K562 (cell line): ENCODE measurements around the gene AHI1. TPM values are rescaled to one million over a fixed set of nuclear protein-coding genes. Genes with fewer than 3 reads are reported as not detected.

Experiments used
- ATAC-seq: fragments of 200-7000 bp; cut with Tn5 transposase; 3 replicates; pipeline ENCODE4 v1.9.1; 2020; ENCODE audit warnings: moderate library complexity
- BruUV-seq: library from RNA; stranded (reverse); fragments of 400-500 nt; replicated peaks from 2 replicates; lab custom pipeline; 2021; lab: Mats Ljungman, UMichigan
- CTCF ChIA-PET: fragments of 300-600 bp; formaldehyde crosslinking; extraction: SDS; loops from one replicate; lab custom pipeline; 2021; ENCODE audit warnings: low intra/inter-chr PET ratio; lab: Yijun Ruan, JAX
- POLR2A ChIA-PET: fragments of 300-600, 350-650 bp; sonication (Branson Sonifier 250); formaldehyde crosslinking; extraction: SDS; loops from one replicate; lab custom pipeline; 2021; ENCODE audit warnings: antibody characterized with exemption, inconsistent platforms; lab: Yijun Ruan, JAX
- DNase-seq, 4 experiments: peaks; one replicate each; pipeline versions ENCODE4 v3.0.0 to v3.0.0-alpha.2; 2011 to 2018; ENCODE audit warnings: low spot score in 3 of 4, mixed read lengths in 3 of 4; ENCODE audit errors: extremely low read depth in 1 of 4
- FAIRE-seq: peaks from 2 replicates; lab custom pipeline; 2011; peaks lifted over from hg19 to GRCh38; lab: Jason Lieb, UNC
- H2AFZ ChIP-seq: 2 replicates; pipeline ENCODE4 v1.6.0; 2011; ENCODE audit warnings: low read depth, low read length, control low read depth, inconsistent platforms
- H3K27ac ChIP-seq: fragments of 200-600 bp; 3 replicates; pipeline ENCODE4 v1.8.0; 2011; ENCODE audit warnings: low read depth, mild to moderate bottlenecking, control low read depth, inconsistent platforms, low read length, moderate library complexity, mixed read lengths; ENCODE audit errors: extremely low read depth
- H3K27me3 ChIP-seq, 2 experiments: fragments of 300-600 bp in 1 of 2; 2 replicates in 1 of 2; 3 replicates in 1 of 2; pipeline versions ENCODE4 v1.6.0 to v1.8.0; 2011; ENCODE audit warnings: inconsistent platforms in 2 of 2, low read length in 2 of 2, mild to moderate bottlenecking in 1 of 2, mixed read lengths in 1 of 2, moderate library complexity in 1 of 2; ENCODE audit not compliant: control insufficient read depth in 2 of 2, insufficient read depth in 2 of 2
- H3K36me3 ChIP-seq: fragments of 300-600 bp; 3 replicates; pipeline ENCODE4 v1.8.0; 2011; ENCODE audit warnings: mild to moderate bottlenecking, low read length, inconsistent platforms; ENCODE audit not compliant: control insufficient read depth, insufficient read depth
- H3K4me1 ChIP-seq, 2 experiments: fragments of 200-600 bp in 1 of 2; replicated peaks in 1 of 2; 2 replicates in 1 of 2; 3 replicates in 1 of 2; pipeline versions ENCODE4 v1.5.1 to v1.8.0; 2011; ENCODE audit warnings: inconsistent platforms in 2 of 2, low read length in 2 of 2, mild to moderate bottlenecking in 1 of 2, mixed read lengths in 1 of 2, moderate library complexity in 1 of 2; ENCODE audit not compliant: control insufficient read depth in 2 of 2, insufficient read depth in 2 of 2
- H3K4me2 ChIP-seq: 2 replicates; pipeline ENCODE4 v1.6.1; 2011; ENCODE audit warnings: low read length, control low read depth, inconsistent platforms, mixed read lengths; ENCODE audit not compliant: insufficient read depth
- H3K4me3 ChIP-seq: fragments of 200-600 bp; sonication (generic), shearing (Covaris generic); 2 replicates; pipeline ENCODE4 v1.5.1; 2016; ENCODE audit warnings: control low read depth, inconsistent platforms
- H3K79me2 ChIP-seq: fragments of 200-600 bp; 3 replicates; pipeline ENCODE4 v1.8.0; 2011; ENCODE audit warnings: low read length, inconsistent platforms; ENCODE audit not compliant: control insufficient read depth, insufficient read depth
- H3K9ac ChIP-seq, 2 experiments: 2 replicates each; pipeline versions ENCODE4 v1.6.0 to v1.6.1; 2011; ENCODE audit warnings: low read depth in 2 of 2, low read length in 2 of 2, control low read depth in 1 of 2, inconsistent platforms in 1 of 2, mild to moderate bottlenecking in 1 of 2, mixed read lengths in 1 of 2; ENCODE audit not compliant: insufficient read depth in 1 of 2
- H3K9me1 ChIP-seq: one replicate; pipeline ENCODE4 v1.6.0; 2011; ENCODE audit warnings: inconsistent platforms, mild to moderate bottlenecking, low read length, moderate library complexity; ENCODE audit not compliant: control insufficient read depth, insufficient read depth
- H3K9me3 ChIP-seq: replicated peaks from 2 replicates; pipeline ENCODE4 v1.5.1; 2011; ENCODE audit warnings: low read depth, low read length, inconsistent platforms; ENCODE audit not compliant: control insufficient read depth, insufficient read depth
- H4K20me1 ChIP-seq: replicated peaks from 2 replicates; pipeline ENCODE4 v1.6.1; 2011; ENCODE audit warnings: low read length, inconsistent platforms, mixed read lengths; ENCODE audit not compliant: control insufficient read depth, insufficient read depth
- ARHGAP35 ChIP-seq: fragments of 450-650 bp; IDR thresholded peaks from 2 replicates; pipeline ENCODE4 v1.6.1; 2018; ENCODE audit not compliant: partially characterized antibody
- BCL6 ChIP-seq: fragments of 250-450 bp; sonication (Bioruptor Pico); IDR thresholded peaks from 2 replicates; pipeline ENCODE4 v1.4.0; 2020
- CBX2 ChIP-seq: fragments of 200-600 bp; sonication (generic); IDR thresholded peaks from one replicate; pipeline ENCODE4 v1.6.1; 2012; ENCODE audit warnings: mild to moderate bottlenecking, low read length, inconsistent platforms; ENCODE audit not compliant: insufficient read depth, poor library complexity, severe bottlenecking
- CTBP1 ChIP-seq: fragments of 450-650 bp; IDR thresholded peaks from 2 replicates; pipeline ENCODE4 v1.6.1; 2016; ENCODE audit warnings: borderline replicate concordance
- DPF2 ChIP-seq: fragments of 450-650 bp; IDR thresholded peaks from 2 replicates; pipeline ENCODE4 v1.6.1; 2016
- ERF ChIP-seq: fragments of 450-650 bp; formaldehyde crosslinking; IDR thresholded peaks from 2 replicates; pipeline ENCODE4 v1.4.0; 2020; ENCODE audit warnings: mild to moderate bottlenecking, mixed read lengths
- FOXA3 ChIP-seq, 2 experiments: fragments of 450-650 bp in 1 of 2; sonication (generic) in 1 of 2; formaldehyde crosslinking; IDR thresholded peaks in 1 of 2; conservative IDR thresholded peaks in 1 of 2; 2 replicates each; pipeline versions ENCODE4 v1.4.0 to v1.8.0; 2020 to 2022; ENCODE audit warnings: mild to moderate bottlenecking in 2 of 2, missing genetic modification reagents in 1 of 2
- MNT ChIP-seq, 2 experiments: fragments of 450-650 bp; conservative IDR thresholded peaks; 2 replicates each; pipeline ENCODE4 v1.6.1; 2017; ENCODE audit warnings: mild to moderate bottlenecking in 2 of 2, moderate library complexity in 2 of 2
- PCBP1 ChIP-seq: fragments of 200-400 bp; formaldehyde crosslinking; IDR thresholded peaks from 2 replicates; pipeline ENCODE4 v1.6.1; 2018; ENCODE audit warnings: mild to moderate bottlenecking, low read depth, low read length; ENCODE audit not compliant: poor library complexity, severe bottlenecking
- PHTF2 ChIP-seq: fragments of 250-450 bp; sonication (Bioruptor Pico); IDR thresholded peaks from 2 replicates; pipeline ENCODE4 v1.5.0; 2021; ENCODE audit warnings: mild to moderate bottlenecking
- POLR2AphosphoS5 ChIP-seq: IDR thresholded peaks from 2 replicates; pipeline ENCODE4 v1.6.1; 2011; ENCODE audit warnings: mild to moderate bottlenecking, low read depth, low read length, moderate library complexity; ENCODE audit not compliant: control insufficient read depth, insufficient read depth
- PURB ChIP-seq: sonication (generic); formaldehyde crosslinking; IDR thresholded peaks from 2 replicates; pipeline ENCODE4 v1.9.0; 2021; ENCODE audit warnings: low read depth, mild to moderate bottlenecking, missing genetic modification reagents
- TEAD4 ChIP-seq, 2 experiments: sonication (generic) in 1 of 2; formaldehyde crosslinking in 1 of 2; IDR thresholded peaks; 2 replicates each; pipeline versions ENCODE4 v1.6.1 to v1.8.0; 2012 to 2022; ENCODE audit warnings: borderline replicate concordance in 1 of 2, inconsistent platforms in 1 of 2, low read length in 1 of 2, mild to moderate bottlenecking in 1 of 2, missing genetic modification reagents in 1 of 2
- U2AF1 ChIP-seq: fragments of 200-400 bp; formaldehyde crosslinking; optimal IDR thresholded peaks from 2 replicates; pipeline ENCODE3; 2017; ENCODE audit warnings: mild to moderate bottlenecking, low read depth, low read length, moderate library complexity
- ZBTB1 ChIP-seq: sonication (generic); formaldehyde crosslinking; IDR thresholded peaks from 2 replicates; pipeline ENCODE4 v1.8.1; 2023; ENCODE audit warnings: missing genetic modification reagents, low read depth, mild to moderate bottlenecking, borderline replicate concordance
- ZFP30 ChIP-seq: fragments of 250-450 bp; sonication (Bioruptor Pico); IDR thresholded peaks from 2 replicates; pipeline ENCODE4 v1.8.0; 2022; ENCODE audit warnings: moderate library complexity, mild to moderate bottlenecking, inconsistent platforms, borderline replicate concordance
- ZHX1 ChIP-seq: fragments of 150-350 bp; conservative IDR thresholded peaks from 2 replicates; pipeline ENCODE4 v1.6.1; 2014; ENCODE audit warnings: low read length
- ZNF77 ChIP-seq: fragments of 250-450 bp; sonication (Bioruptor Pico); IDR thresholded peaks from 2 replicates; pipeline ENCODE4 v1.5.0; 2020
- ZNF780A ChIP-seq: fragments of 250-450 bp; sonication (Bioruptor Pico); IDR thresholded peaks from 2 replicates; pipeline ENCODE4 v1.5.0; 2021; ENCODE audit warnings: mild to moderate bottlenecking
- WGBS: fragments of 100-300 bp; shearing (Covaris generic); methylation state at CpG from one replicate; pipeline ENCODE4 v1.1.6; 2016; ENCODE audit warnings: low coverage, mixed read lengths; ENCODE audit not compliant: insufficient coverage; ENCODE audit errors: missing lambda C conversion rate; 5-methylcytosine and 5-hydroxymethylcytosine counted together
- in situ Hi-C: fragments of 300-500 bp; cut with MboI; formaldehyde crosslinking; loops from 4 replicates; pipeline ENCODE4 v1.15.0; 2018; ENCODE audit warnings: inconsistent platforms, mixed read lengths
- intact Hi-C: fragments of 100-400 bp; cut with micrococcal nuclease; formaldehyde crosslinking; loops from 2 replicates; pipeline ENCODE4 v1.14.2; 2022
- polyA plus RNA-seq, 8 experiments: library from polyadenylated mRNA; depleted of rRNA in 4 of 8; stranded (reverse) in 5 of 8; unstranded in 3 of 8; fragments of >200 nt; fragmentation: Nextera tagmentation in 2 of 8; fragmentation: Illumina TruSeq in 1 of 8; extraction: Ambion mirVana in 2 of 8; extraction: Trizol in 1 of 8; gene quantifications; 2 replicates each; pipeline versions ENCODE4 v1.2.1 to v1.2.3, GENCODE V29; 2011 to 2014; ENCODE audit warnings: inconsistent platforms in 1 of 8, missing spikeins in 1 of 8
- total RNA-seq, 7 experiments: library from RNA; depleted of rRNA in 6 of 7; stranded (reverse); fragments of >200 nt in 6 of 7; fragmentation: Illumina TruSeq in 2 of 7; extraction: Trizol in 2 of 7; gene quantifications; 2 replicates each; pipeline versions ENCODE4 v1.2.1 to v1.2.3, GENCODE V29; 2011 to 2021; ENCODE audit warnings: low replicate concordance in 1 of 7

AHI1 gene
- total and polyA plus RNA-seq, 9 of the 15 experiments (the other 6 are each of a cell fraction or from before 2014, with no cell fraction given), result 24.7 to 54.9 (median 32.2) TPM

- no peak for FAIRE-seq
- TF ChIP-seq ERF (CRISPR knock-in tag), result no peak
- TF ChIP-seq PCBP1, result no peak
- TF ChIP-seq ZBTB1 (CRISPR knock-in tag), result no peak
- no peak for TF ChIP-seq BCL6 (CRISPR knock-in tag)
- no peak for TF ChIP-seq ARHGAP35
- no peak for TF ChIP-seq MNT (conservative IDR thresholded peaks at IDR 0.05)
- no peak for TF ChIP-seq ZHX1
- TF ChIP-seq U2AF1, result no peak
- no peak for TF ChIP-seq PURB (CRISPR knock-in tag)
- no peak for TF ChIP-seq CBX2
- no peak for TF ChIP-seq ZNF780A (CRISPR knock-in tag)
- no peak for TF ChIP-seq ZFP30 (CRISPR knock-in tag)
- TF ChIP-seq PHTF2, result no peak
- TF ChIP-seq POLR2AphosphoS5, result no peak
- TF ChIP-seq ZNF77, result no peak
- TF ChIP-seq TEAD4 (IDR thresholded peaks at IDR 0.05; ENCODE audit: low read length), result 0 out of 2 replicates have a peak, but pooled peaks have one; percentile 21
- no peak for TF ChIP-seq TEAD4 (CRISPR knock-in tag; IDR thresholded peaks at IDR 0.05; ENCODE audit: borderline replicate concordance)
- peak; percentile 41; the same call in 1 of the 2 replicates for TF ChIP-seq CTBP1
- TF ChIP-seq DPF2, result 0 out of 2 replicates have a peak, but pooled peaks have one; percentile 14
- TF ChIP-seq FOXA3 (CRISPR knock-in tag; conservative IDR thresholded peaks at IDR 0.05 in 1 of 2, IDR thresholded peaks at IDR 0.05 in 1 of 2), result peak in 1 of 2 experiments; percentile 65; a peak in 2 of 4 replicates
Measured at GRCh38 chr6:135258970-135259369, 238.6 kb downstream of the AHI1 start.

More at GRCh38 chr6:135258970-135259369, 238.6 kb downstream of the AHI1 start:
- no TSS peak for BruUV-seq
- H3K27me3 ChIP-seq, result no peaks in the 10 kb centered on the region
- no peak overlapping the region for H3K4me3 ChIP-seq
- H4K20me1 ChIP-seq, result no peaks in the 10 kb centered on the region
- in situ Hi-C loops (no loop called here), intact Hi-C loops (loop anchor here (5.0 kb wide), 1 partner anchor 63 kb away; no protein-coding TSS in a partner anchor)
- no peaks in the 10 kb centered on the region for H3K36me3 ChIP-seq
- ChIA-PET POLR2A (interaction anchor here (0.6 to 1.3 kb wide), 3 partner anchors 9 to 1212 kb away, joined by 3 to 4 read pairs (median 3); no protein-coding TSS in a partner anchor), CTCF (no interaction called here)
- peaks cover 16 to 59% of the 10 kb centered on the region in 2 experiments for H3K4me1 ChIP-seq
- H3K9me3 ChIP-seq, result no peaks in the 10 kb centered on the region; the same call in 1 of the 2 replicates
- H3K4me2 ChIP-seq, result no peak overlapping the region
- WGBS, result 48% methylated on average over 6 of the region's 6 CpGs
- DNase-seq (no peak), ATAC-seq (no peak; the same call in 2 of the 3 replicates)
- H3K9ac ChIP-seq, result no peak overlapping the region
- H3K27ac ChIP-seq, result no peak overlapping the region
- no peaks in the 10 kb centered on the region for H3K9me1 ChIP-seq
- no peaks in the 10 kb centered on the region for H3K79me2 ChIP-seq
- peak overlapping the region; percentile 27; the same call in 1 of the 2 replicates for H2AFZ ChIP-seq
